ENCODE measurements around the gene YPEL3.

YPEL3 gene

GRCh38 chr16:30113711-30114333 is 17.8 kb upstream of the YPEL3 start:
- WGBS, result 83% methylated on average over 10 of the region's 20 CpGs
- Histone ChIP-seq H3K4me2 (ENCODE audit: low read length, poor library complexity, severe bottlenecking) (no peak overlapping the region), H3K18ac (ENCODE audit: low read depth in 1 of 2, low read length in 2 of 2) (no peak overlapping the region), H2BK5ac (ENCODE audit: low read depth, low read length, poor library complexity, severe bottlenecking) (no peak overlapping the region), H3K27ac (ENCODE audit: low read length, poor library complexity, severe bottlenecking) (no peak overlapping the region), H3K23ac (ENCODE audit: low read length in 2 of 2) (no peak overlapping the region), H3K36me3 (ENCODE audit: control insufficient read depth in 1 of 2, insufficient read depth in 2 of 2, low read depth in 1 of 2, low read length in 2 of 2) (peaks cover 65 to 74% of the 10 kb centered on the region in 2 experiments), H2BK120ac (ENCODE audit: low read depth, low read length) (no peak overlapping the region), H3K27me3 (ENCODE audit: control insufficient read depth in 1 of 2, insufficient read depth in 1 of 2, low read length in 2 of 2) (no peaks in the 10 kb centered on the region), H4K91ac (ENCODE audit: low read length) (no peak overlapping the region), H2BK15ac (ENCODE audit: low read depth, poor library complexity, severe bottlenecking) (peak overlapping the region; percentile 6), H3K4me3 (ENCODE audit: insufficient read depth in 1 of 2, low read depth in 1 of 2, low read length in 2 of 2) (no peak overlapping the region), H2BK12ac (ENCODE audit: low read length in 2 of 2) (no peak overlapping the region), H3K4me1 (ENCODE audit: control insufficient read depth, insufficient read depth, low read depth, low read length) (peaks cover 11% of the 10 kb centered on the region), H4K8ac (ENCODE audit: low read length) (no peak overlapping the region), H3K9ac (ENCODE audit: low read length) (peak overlapping the region; percentile 53), H3K9me3 (ENCODE audit: control insufficient read depth, low read length) (no peaks in the 10 kb centered on the region), H3K14ac (ENCODE audit: low read length in 2 of 2) (no peak overlapping the region), H3K4ac (ENCODE audit: low read depth in 1 of 2, low read length in 2 of 2) (no peak overlapping the region), H3K79me1 (replicated peaks; ENCODE audit: low read length, poor library complexity, severe bottlenecking) (no peaks in the 10 kb centered on the region), H2AK5ac (ENCODE audit: low read length, severe bottlenecking) (no peak overlapping the region), H2AFZ (ENCODE audit: low read depth, low read length) (no peak overlapping the region)
- no peak for DNase-seq

DNA sequence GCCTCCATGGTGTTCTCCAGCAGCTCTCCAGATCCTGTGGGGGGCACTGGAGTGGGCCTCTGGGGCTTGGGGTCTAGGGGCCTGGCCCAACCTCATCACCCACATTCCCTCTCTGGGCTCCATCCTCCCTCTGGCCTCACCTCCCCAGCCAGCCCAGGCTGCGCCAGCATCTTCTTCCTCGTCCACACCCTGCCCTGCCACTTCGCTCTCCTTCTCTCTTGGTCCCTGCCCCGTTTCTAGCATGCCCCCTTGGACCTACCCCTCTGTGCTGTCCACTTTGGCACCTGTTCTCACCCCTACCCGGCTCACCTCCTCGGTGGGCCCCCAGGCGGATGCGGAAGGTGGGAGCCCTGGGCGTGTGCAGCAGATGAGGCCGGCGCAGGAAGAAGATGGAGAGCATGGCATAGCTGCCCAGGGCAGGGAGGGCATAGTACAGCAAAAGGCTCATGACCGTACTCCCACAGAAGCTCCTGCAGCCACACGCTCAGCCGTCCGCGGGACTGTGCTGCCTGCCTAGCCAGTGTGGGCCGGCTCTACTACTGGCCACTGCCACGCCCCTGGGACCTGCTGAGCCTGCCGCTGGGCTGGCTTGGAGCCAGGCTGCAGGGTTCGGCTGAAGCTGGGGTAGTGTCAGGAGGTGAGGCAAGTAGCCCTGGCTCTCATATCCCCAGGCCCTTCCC is 17.2 kb upstream of the YPEL3 start, which contains the start of gene GDPD3:
Gene GDPD3 (minus strand): TSS at position 507 of the 680 bp plus-strand sequence. CDS start 59 bp downstream, at position 448.
- Histone ChIP-seq H3K4me1 (ENCODE audit: control insufficient read depth, insufficient read depth, low read depth, low read length) (peaks cover 11% of the 10 kb centered on the region), H2BK120ac (ENCODE audit: low read depth, low read length) (no peak within 1 kb of the TSS), H3K4ac (ENCODE audit: low read depth in 1 of 2, low read length in 2 of 2) (no peak within 1 kb of the TSS), H3K9me3 (ENCODE audit: control insufficient read depth, low read length) (no peaks in the 10 kb centered on the region), H3K14ac (ENCODE audit: low read length in 2 of 2) (peak within 1 kb of the TSS in 1 of 2 experiments; percentile 72), H3K4me2 (ENCODE audit: low read length, poor library complexity, severe bottlenecking) (no peak within 1 kb of the TSS), H2BK5ac (ENCODE audit: low read depth, low read length, poor library complexity, severe bottlenecking) (no peak within 1 kb of the TSS), H4K8ac (ENCODE audit: low read length) (peak within 1 kb of the TSS; percentile 0), H3K9ac (ENCODE audit: low read length) (peak within 1 kb of the TSS; percentile 53), H3K4me3 (ENCODE audit: insufficient read depth in 1 of 2, low read depth in 1 of 2, low read length in 2 of 2) (no peak within 1 kb of the TSS), H3K79me1 (replicated peaks; ENCODE audit: low read length, poor library complexity, severe bottlenecking) (no peaks in the 10 kb centered on the region), H2AFZ (ENCODE audit: low read depth, low read length) (no peak within 1 kb of the TSS), H3K27me3 (ENCODE audit: control insufficient read depth in 1 of 2, insufficient read depth in 1 of 2, low read length in 2 of 2) (no peaks in the 10 kb centered on the region), H2BK15ac (ENCODE audit: low read depth, poor library complexity, severe bottlenecking) (peak within 1 kb of the TSS; percentile 6), H3K18ac (ENCODE audit: low read depth in 1 of 2, low read length in 2 of 2) (no peak within 1 kb of the TSS), H2BK12ac (ENCODE audit: low read length in 2 of 2) (no peak within 1 kb of the TSS), H2AK5ac (ENCODE audit: low read length, severe bottlenecking) (no peak within 1 kb of the TSS), H3K23ac (ENCODE audit: low read length in 2 of 2) (peak within 1 kb of the TSS in 1 of 2 experiments; percentile 29), H4K91ac (ENCODE audit: low read length) (no peak within 1 kb of the TSS), H3K36me3 (ENCODE audit: control insufficient read depth in 1 of 2, insufficient read depth in 2 of 2, low read depth in 1 of 2, low read length in 2 of 2) (peaks cover 62 to 72% of the 10 kb centered on the region in 2 experiments), H3K27ac (ENCODE audit: low read length, poor library complexity, severe bottlenecking) (no peak within 1 kb of the TSS)
- DNase-seq, result no peak
- 89% methylated on average over 16 of the region's 20 CpGs for WGBS

DNA sequence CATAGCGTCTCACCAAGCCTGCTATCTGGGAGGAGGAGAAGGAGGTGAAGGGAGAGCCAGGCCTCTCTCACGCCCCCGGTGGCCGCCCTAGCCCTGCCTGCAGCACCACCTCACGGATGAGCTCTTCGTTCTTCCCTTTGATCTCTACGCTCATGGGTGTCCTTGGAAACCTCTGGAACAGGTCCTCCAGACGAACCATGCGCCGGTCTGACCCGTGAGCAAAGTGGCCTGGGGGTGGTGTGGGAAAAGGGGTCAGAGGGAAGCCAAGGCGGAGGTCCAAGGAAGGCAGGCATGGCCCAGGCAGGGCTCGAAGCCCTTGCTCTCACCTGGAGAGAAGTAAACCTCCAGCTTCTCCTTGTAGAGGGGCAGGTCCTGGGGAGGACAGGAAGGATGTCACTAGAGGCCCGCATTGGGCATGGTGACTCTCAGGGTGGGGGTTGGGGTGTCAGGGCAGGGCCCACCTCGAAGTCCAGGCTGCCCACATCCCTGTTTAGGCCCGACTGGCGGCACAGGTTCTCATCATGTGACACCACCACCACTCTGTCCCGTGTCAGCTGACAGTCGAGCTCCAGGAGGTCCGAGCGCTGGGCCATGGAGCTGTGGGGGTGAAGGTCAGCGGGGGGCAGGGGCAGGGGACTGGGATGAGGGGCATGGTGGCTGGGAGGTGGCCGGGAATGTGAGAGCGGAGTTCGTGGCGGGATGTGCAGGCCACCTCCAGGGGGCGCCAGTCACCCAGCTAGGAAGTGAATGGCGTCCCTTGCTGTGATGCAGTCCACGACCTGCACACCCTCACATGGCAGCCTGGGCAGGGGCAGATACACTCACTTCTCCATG is 16.4 kb upstream of the YPEL3 start:
- no peak overlapping the region for H3K18ac ChIP-seq (ENCODE audit: low read depth in 1 of 2, low read length in 2 of 2)
- H3K9ac ChIP-seq (ENCODE audit: low read length), result no peak overlapping the region
- no peak overlapping the region for H3K27ac ChIP-seq (ENCODE audit: low read length, poor library complexity, severe bottlenecking)
- H2AK5ac ChIP-seq (ENCODE audit: low read length, severe bottlenecking), result no peak overlapping the region
- no peak overlapping the region for H4K8ac ChIP-seq (ENCODE audit: low read length)
- no peak overlapping the region for H2BK12ac ChIP-seq (ENCODE audit: low read length in 2 of 2)
- H3K4ac ChIP-seq (ENCODE audit: low read depth in 1 of 2, low read length in 2 of 2), result no peak overlapping the region
- no peak overlapping the region for H3K4me3 ChIP-seq (ENCODE audit: insufficient read depth in 1 of 2, low read depth in 1 of 2, low read length in 2 of 2)
- no peak overlapping the region for H4K91ac ChIP-seq (ENCODE audit: low read length)
- H3K4me2 ChIP-seq (ENCODE audit: low read length, poor library complexity, severe bottlenecking), result no peak overlapping the region
- H2BK15ac ChIP-seq (ENCODE audit: low read depth, poor library complexity, severe bottlenecking), result no peak overlapping the region
- no peak overlapping the region for H2AFZ ChIP-seq (ENCODE audit: low read depth, low read length)
- peaks cover 62 to 71% of the 10 kb centered on the region in 2 experiments for H3K36me3 ChIP-seq (ENCODE audit: control insufficient read depth in 1 of 2, insufficient read depth in 2 of 2, low read depth in 1 of 2, low read length in 2 of 2)
- H3K79me1 ChIP-seq (replicated peaks; ENCODE audit: low read length, poor library complexity, severe bottlenecking), result no peaks in the 10 kb centered on the region
- H3K9me3 ChIP-seq (ENCODE audit: control insufficient read depth, low read length), result no peaks in the 10 kb centered on the region
- no peak overlapping the region for H2BK5ac ChIP-seq (ENCODE audit: low read depth, low read length, poor library complexity, severe bottlenecking)
- peak overlapping the region in 1 of 2 experiments; percentile 29 for H3K23ac ChIP-seq (ENCODE audit: low read length in 2 of 2)
- peak; percentile 41 for DNase-seq
- H2BK120ac ChIP-seq (ENCODE audit: low read depth, low read length), result no peak overlapping the region
- no peaks in the 10 kb centered on the region for H3K27me3 ChIP-seq (ENCODE audit: control insufficient read depth in 1 of 2, insufficient read depth in 1 of 2, low read length in 2 of 2)
- no peak overlapping the region for H3K14ac ChIP-seq (ENCODE audit: low read length in 2 of 2)
- peaks cover 11% of the 10 kb centered on the region for H3K4me1 ChIP-seq (ENCODE audit: control insufficient read depth, insufficient read depth, low read depth, low read length)
- WGBS, result 79% methylated on average over 25 of the region's 29 CpGs

GRCh38 chr16:30110661-30111060 is 14.6 kb upstream of the YPEL3 start:
- Histone ChIP-seq H3K4ac (ENCODE audit: low read depth in 1 of 2, low read length in 2 of 2) (no peak overlapping the region), H3K27ac (ENCODE audit: low read length, poor library complexity, severe bottlenecking) (no peak overlapping the region), H2AK5ac (ENCODE audit: low read length, severe bottlenecking) (no peak overlapping the region), H2BK12ac (ENCODE audit: low read length in 2 of 2) (no peak overlapping the region), H3K9me3 (ENCODE audit: control insufficient read depth, low read length) (no peaks in the 10 kb centered on the region), H3K36me3 (ENCODE audit: control insufficient read depth in 1 of 2, insufficient read depth in 2 of 2, low read depth in 1 of 2, low read length in 2 of 2) (peaks cover 59 to 71% of the 10 kb centered on the region in 2 experiments), H3K23ac (ENCODE audit: low read length in 2 of 2) (no peak overlapping the region), H2AFZ (ENCODE audit: low read depth, low read length) (no peak overlapping the region), H3K4me2 (ENCODE audit: low read length, poor library complexity, severe bottlenecking) (no peak overlapping the region), H2BK120ac (ENCODE audit: low read depth, low read length) (no peak overlapping the region), H3K4me1 (ENCODE audit: control insufficient read depth, insufficient read depth, low read depth, low read length) (peaks cover 11% of the 10 kb centered on the region), H3K27me3 (ENCODE audit: control insufficient read depth in 1 of 2, insufficient read depth in 1 of 2, low read length in 2 of 2) (no peaks in the 10 kb centered on the region), H4K8ac (ENCODE audit: low read length) (no peak overlapping the region), H2BK15ac (ENCODE audit: low read depth, poor library complexity, severe bottlenecking) (no peak overlapping the region), H2BK5ac (ENCODE audit: low read depth, low read length, poor library complexity, severe bottlenecking) (no peak overlapping the region), H3K9ac (ENCODE audit: low read length) (no peak overlapping the region), H3K18ac (ENCODE audit: low read depth in 1 of 2, low read length in 2 of 2) (no peak overlapping the region), H3K14ac (ENCODE audit: low read length in 2 of 2) (no peak overlapping the region), H4K91ac (ENCODE audit: low read length) (no peak overlapping the region), H3K4me3 (ENCODE audit: insufficient read depth in 1 of 2, low read depth in 1 of 2, low read length in 2 of 2) (no peak overlapping the region), H3K79me1 (replicated peaks; ENCODE audit: low read length, poor library complexity, severe bottlenecking) (no peaks in the 10 kb centered on the region)
- DNase-seq, result no peak
- 71% methylated on average over 4 of the region's 7 CpGs for WGBS
